Upper lobe of right lung (tissue), 1 donor: ENCODE measurements around the gene SRM. TPM values are rescaled to one million over a fixed set of nuclear protein-coding genes. Genes with fewer than 3 reads are reported as not detected.
A peak's percentile ranks its signal among the peaks of the same experiment; 100 is the strongest.
"Not testable (repeated sequence)": the region's sequence is repeated elsewhere in the genome, so short reads cannot be mapped to it uniquely, and the experiment has no call there.

ENCODE experiments used
- ATAC-seq: fragments of 200-7000 bp; cut with Tn5 transposase; one replicate; pipeline ENCODE4 v1.9.1; 2020; ENCODE audit warnings: mild to moderate bottlenecking, moderate library complexity
- DNase-seq: peaks from one replicate; pipeline ENCODE4 v3.0.0-alpha.2; 2020
- H3K27ac ChIP-seq: fragments of 200-600 bp; one replicate; pipeline ENCODE4 v1.8.0; 2022
- H3K27me3 ChIP-seq: fragments of 200-600 bp; one replicate; pipeline ENCODE4 v1.8.0; 2022; ENCODE audit warnings: mild to moderate bottlenecking
- H3K36me3 ChIP-seq: fragments of 200-600 bp; one replicate; pipeline ENCODE4 v1.8.0; 2022
- H3K4me1 ChIP-seq: fragments of 200-600 bp; one replicate; pipeline ENCODE4 v1.8.0; 2022
- H3K4me3 ChIP-seq: fragments of 200-600 bp; one replicate; pipeline ENCODE4 v1.8.0; 2022; ENCODE audit warnings: mild to moderate bottlenecking
- H3K9me3 ChIP-seq: fragments of 200-600 bp; one replicate; pipeline ENCODE4 v1.8.0; 2022
- intact Hi-C: fragments of 100-400 bp; cut with DNase I; formaldehyde crosslinking; loops from one replicate; pipeline ENCODE4 v1.11.0; 2022
- total RNA-seq: library from RNA; stranded (reverse); fragmentation: NEBNext Ultra II Directional; extraction: Animal tissue kit (Norgen Biotek cat#: 25700); gene quantifications from one replicate; pipeline ENCODE4 v1.2.1, GENCODE V29; 2021
- TF ChIP-seq, protein P1 (sequence below): fragments of 200-600 bp; IDR thresholded peaks from one replicate; pipeline ENCODE4 v1.8.0; 2022; ENCODE audit warnings: antibody characterized with exemption
- donor health status: DM: no; HTN: yes; CAD: no; lungs with severe emphysema.

The SRM gene
- total RNA-seq, 1 donor from 2014 or later = 46.1 TPM

DNA sequence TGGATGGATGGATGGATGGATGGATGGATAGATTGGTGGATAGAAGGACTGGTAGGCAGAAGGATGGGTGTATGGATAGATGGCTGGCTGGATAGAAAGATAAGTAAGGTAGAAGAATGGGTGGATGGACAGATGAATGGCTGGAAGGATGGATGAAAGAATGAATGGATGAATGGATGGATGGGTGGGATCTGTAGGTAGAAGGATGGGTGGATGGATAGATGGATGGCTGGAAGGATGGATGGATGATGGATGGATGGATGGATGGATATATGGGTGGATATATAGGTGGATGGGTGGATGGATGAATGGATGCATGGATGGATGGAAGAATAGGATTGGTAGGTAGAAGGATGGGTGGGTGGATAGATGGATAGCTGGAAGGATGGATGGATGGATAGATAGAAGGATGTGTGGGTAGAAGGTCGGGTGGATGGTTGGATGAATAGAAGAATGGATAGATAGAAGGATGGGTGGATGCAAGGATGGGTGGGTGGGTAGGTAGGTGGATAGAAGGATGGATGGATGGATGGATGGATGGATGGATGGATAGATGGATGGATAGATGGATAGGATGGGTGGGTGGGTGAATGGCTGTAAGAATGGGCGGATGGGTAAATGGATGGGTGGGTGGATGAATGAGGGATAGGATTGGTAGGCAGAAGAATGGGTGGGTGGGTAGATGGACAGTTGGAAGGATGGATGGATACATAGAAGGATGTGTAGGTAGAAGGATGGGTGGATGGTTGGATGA, 20.3 kb downstream of the SRM start:
- Histone ChIP-seq H3K4me3 (no peak overlapping the region), H3K36me3 (no peaks in the 10 kb centered on the region), H3K27ac (no peak overlapping the region), H3K4me1 (no peaks in the 10 kb centered on the region), H3K27me3 (no peaks in the 10 kb centered on the region), H3K9me3 (no peaks in the 10 kb centered on the region)
- DNase-seq (no peak), ATAC-seq (no peak)
- intact Hi-C loops = loop anchor here (5.0 kb wide), 1 partner anchor 608 kb away; no protein-coding TSS in a partner anchor
- TF ChIP-seq, protein P1, sequence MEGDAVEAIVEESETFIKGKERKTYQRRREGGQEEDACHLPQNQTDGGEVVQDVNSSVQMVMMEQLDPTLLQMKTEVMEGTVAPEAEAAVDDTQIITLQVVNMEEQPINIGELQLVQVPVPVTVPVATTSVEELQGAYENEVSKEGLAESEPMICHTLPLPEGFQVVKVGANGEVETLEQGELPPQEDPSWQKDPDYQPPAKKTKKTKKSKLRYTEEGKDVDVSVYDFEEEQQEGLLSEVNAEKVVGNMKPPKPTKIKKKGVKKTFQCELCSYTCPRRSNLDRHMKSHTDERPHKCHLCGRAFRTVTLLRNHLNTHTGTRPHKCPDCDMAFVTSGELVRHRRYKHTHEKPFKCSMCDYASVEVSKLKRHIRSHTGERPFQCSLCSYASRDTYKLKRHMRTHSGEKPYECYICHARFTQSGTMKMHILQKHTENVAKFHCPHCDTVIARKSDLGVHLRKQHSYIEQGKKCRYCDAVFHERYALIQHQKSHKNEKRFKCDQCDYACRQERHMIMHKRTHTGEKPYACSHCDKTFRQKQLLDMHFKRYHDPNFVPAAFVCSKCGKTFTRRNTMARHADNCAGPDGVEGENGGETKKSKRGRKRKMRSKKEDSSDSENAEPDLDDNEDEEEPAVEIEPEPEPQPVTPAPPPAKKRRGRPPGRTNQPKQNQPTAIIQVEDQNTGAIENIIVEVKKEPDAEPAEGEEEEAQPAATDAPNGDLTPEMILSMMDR = no peak

GRCh38 chr1:11037740-11038182, 22.1 kb downstream of the SRM start:
- Histone ChIP-seq H3K27ac (no peak overlapping the region), H3K9me3 (no peaks in the 10 kb centered on the region), H3K4me3 (no peak overlapping the region), H3K36me3 (no peaks in the 10 kb centered on the region), H3K4me1 (no peaks in the 10 kb centered on the region), H3K27me3 (no peaks in the 10 kb centered on the region)
- peak; percentile 96 for ATAC-seq
- intact Hi-C loops = loop anchor here (5.0 kb wide), 1 partner anchor 610 kb away; no protein-coding TSS in a partner anchor
- TF ChIP-seq, protein P1 = peak; percentile 97
- DNase-seq = peak; percentile 90

DNA sequence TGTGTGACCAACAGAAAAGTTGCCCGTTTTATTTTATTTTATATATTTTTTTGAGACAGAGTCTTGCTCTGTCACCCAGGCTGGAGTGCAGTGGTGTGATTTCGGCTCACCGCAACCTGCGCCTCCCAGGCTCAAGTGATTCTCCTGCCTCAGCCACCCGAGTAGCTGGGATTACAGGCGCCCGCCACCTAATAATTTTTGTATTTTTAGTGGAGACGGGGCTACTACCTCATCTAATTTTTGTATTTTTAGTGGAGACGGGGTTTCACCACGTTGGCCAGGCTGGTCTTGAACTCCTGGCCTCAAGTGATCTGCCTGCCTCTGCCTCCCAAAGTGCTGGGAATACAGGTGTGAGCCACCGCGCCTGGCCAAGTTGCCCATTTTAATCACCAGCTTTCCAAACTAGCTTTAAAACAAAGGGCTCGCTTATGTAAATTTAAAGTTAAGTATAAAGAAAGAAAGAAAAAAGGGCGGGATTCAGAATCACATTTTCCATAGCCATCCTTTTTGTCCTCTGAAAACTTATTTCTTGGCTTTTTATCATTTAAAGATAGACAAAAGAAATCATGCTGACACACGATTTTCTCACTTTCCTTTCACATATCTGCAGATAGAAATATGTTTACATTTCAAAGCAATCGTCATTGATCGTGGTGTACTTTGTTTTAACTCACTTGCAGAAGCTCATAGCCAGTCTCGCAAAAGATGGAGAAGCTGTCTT, 22.6 kb downstream of the SRM start:
- not testable (repeated sequence) for H3K9me3 ChIP-seq, H3K36me3 ChIP-seq, ATAC-seq, DNase-seq, H3K27ac ChIP-seq, H3K27me3 ChIP-seq, H3K4me1 ChIP-seq, H3K4me3 ChIP-seq
- intact Hi-C loops = loop anchor here (5.0 kb wide), 1 partner anchor 610 kb away; no protein-coding TSS in a partner anchor

DNA sequence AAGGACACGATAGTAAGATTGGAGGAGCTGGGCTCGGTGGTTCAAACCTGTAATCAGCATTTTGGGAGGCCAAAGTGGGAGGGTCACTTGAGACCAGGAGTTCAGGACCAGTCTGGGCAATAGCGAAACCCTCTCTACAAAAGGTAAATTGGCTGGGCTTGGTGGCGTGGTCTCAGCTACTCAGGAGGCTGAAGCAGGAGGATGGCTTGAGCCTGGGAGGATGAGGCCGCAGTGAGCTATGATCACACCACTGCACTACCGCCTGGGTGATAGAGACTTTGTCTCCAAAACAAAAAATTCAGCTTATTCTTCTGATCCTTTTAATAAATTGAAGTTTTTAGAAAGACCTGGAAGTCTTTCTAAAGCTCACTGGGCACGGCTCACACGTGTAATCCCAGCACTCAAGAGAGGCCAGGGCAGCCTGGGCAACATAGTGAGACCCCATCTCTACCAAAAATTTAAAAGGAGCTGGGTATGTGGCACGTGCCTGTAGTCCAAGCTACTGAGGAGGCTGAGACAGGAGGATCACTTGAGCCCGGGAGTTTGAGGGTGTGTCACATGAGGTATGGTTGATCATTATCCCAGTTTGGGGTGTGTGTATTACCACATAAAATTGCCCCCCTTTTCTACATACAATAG, 28.1 kb downstream of the SRM start:
- Histone ChIP-seq H3K36me3 (peaks cover 26% of the 10 kb centered on the region), H3K4me3 (no peak overlapping the region), H3K27ac (no peak overlapping the region), H3K4me1 (no peaks in the 10 kb centered on the region), H3K9me3 (no peaks in the 10 kb centered on the region), H3K27me3 (no peaks in the 10 kb centered on the region)
- DNase-seq = no peak
- TF ChIP-seq, protein P1 = no peak
- intact Hi-C loops = no loop called here
- no peak for ATAC-seq

- TF ChIP-seq, protein P1 = no peak
- intact Hi-C loops = no loop called here
- Histone ChIP-seq H3K36me3 (peaks cover 35% of the 10 kb centered on the region), H3K9me3 (no peaks in the 10 kb centered on the region), H3K4me1 (no peaks in the 10 kb centered on the region), H3K4me3 (no peak overlapping the region), H3K27ac (no peak overlapping the region), H3K27me3 (no peaks in the 10 kb centered on the region)
- no peak for ATAC-seq
- no peak for DNase-seq
These were observed 29.0 kb downstream of the SRM start for GRCh38 chr1:11030865-11031264.

- TF ChIP-seq, protein P1 = no peak
- H3K9me3 ChIP-seq = no peaks in the 10 kb centered on the region
- no peak overlapping the region for H3K4me3 ChIP-seq
- H3K27me3 ChIP-seq = no peaks in the 10 kb centered on the region
- intact Hi-C loops = no loop called here
- peaks cover 61% of the 10 kb centered on the region for H3K36me3 ChIP-seq
- no peaks in the 10 kb centered on the region for H3K4me1 ChIP-seq
- H3K27ac ChIP-seq = no peak overlapping the region
- DNase-seq (no peak), ATAC-seq (no peak)
These were observed 31.8 kb downstream of the SRM start for GRCh38 chr1:11028018-11028417.
